Measurements from ENCODE around the gene C14orf119. TPM values are rescaled to one million over a fixed set of nuclear protein-coding genes. Genes with fewer than 3 reads are reported as not detected.

C14orf119 gene, protein sequence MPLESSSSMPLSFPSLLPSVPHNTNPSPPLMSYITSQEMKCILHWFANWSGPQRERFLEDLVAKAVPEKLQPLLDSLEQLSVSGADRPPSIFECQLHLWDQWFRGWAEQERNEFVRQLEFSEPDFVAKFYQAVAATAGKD
- total RNA-seq (ENCODE audit: low replicate concordance), result 53.0 and 67.2 TPM in 2 replicates
- long read RNA-seq, transcript C14orf119-201 (2 exons, 3,660 nt), result major isoform, 180 of 185 reads
- long read RNA-seq, partial matches to known transcripts, result 0 of 185 reads
- long read RNA-seq, other reads (novel, unspliced or antisense), result 3 of 185 reads

- Mint-ChIP-seq H3K4me1 (ENCODE audit: unreplicated experiment) (peaks cover 15% of the 10 kb centered on the region), H3K9me3 (no peaks in the 10 kb centered on the region), H3K36me3 (peaks cover 23% of the 10 kb centered on the region), H3K27ac (no peak within 1 kb of the TSS), H3K4me3 (no peak within 1 kb of the TSS), H3K27me3 (no peaks in the 10 kb centered on the region)
- DNase-seq (ENCODE audit: extremely low spot score, unreplicated experiment), result peak; percentile 99
- TF ChIP-seq, protein P1, sequence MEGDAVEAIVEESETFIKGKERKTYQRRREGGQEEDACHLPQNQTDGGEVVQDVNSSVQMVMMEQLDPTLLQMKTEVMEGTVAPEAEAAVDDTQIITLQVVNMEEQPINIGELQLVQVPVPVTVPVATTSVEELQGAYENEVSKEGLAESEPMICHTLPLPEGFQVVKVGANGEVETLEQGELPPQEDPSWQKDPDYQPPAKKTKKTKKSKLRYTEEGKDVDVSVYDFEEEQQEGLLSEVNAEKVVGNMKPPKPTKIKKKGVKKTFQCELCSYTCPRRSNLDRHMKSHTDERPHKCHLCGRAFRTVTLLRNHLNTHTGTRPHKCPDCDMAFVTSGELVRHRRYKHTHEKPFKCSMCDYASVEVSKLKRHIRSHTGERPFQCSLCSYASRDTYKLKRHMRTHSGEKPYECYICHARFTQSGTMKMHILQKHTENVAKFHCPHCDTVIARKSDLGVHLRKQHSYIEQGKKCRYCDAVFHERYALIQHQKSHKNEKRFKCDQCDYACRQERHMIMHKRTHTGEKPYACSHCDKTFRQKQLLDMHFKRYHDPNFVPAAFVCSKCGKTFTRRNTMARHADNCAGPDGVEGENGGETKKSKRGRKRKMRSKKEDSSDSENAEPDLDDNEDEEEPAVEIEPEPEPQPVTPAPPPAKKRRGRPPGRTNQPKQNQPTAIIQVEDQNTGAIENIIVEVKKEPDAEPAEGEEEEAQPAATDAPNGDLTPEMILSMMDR (conservative IDR thresholded peaks at IDR 0.05), result no peak
These were observed at the start of gene C14orf119 for GRCh38 chr14:23095196-23096108. C14orf119 (plus strand) TSS chr14:23095505; CDS start chr14:23097659, 2,154 bp downstream.

GRCh38 chr14:23047034-23047634 lies 48.2 kb upstream of the C14orf119 start:
- Mint-ChIP-seq H3K36me3 (peaks cover 5% of the 10 kb centered on the region), H3K9me3 (no peaks in the 10 kb centered on the region), H3K27me3 (peaks cover 7% of the 10 kb centered on the region), H3K4me1 (ENCODE audit: unreplicated experiment) (peaks cover 5% of the 10 kb centered on the region), H3K27ac (no peak overlapping the region), H3K4me3 (no peak overlapping the region)
- TF ChIP-seq, protein P1 (conservative IDR thresholded peaks at IDR 0.05), result no peak
- DNase-seq (ENCODE audit: extremely low spot score, unreplicated experiment), result no peak

- TF ChIP-seq, protein P1 (conservative IDR thresholded peaks at IDR 0.05), result no peak
- Mint-ChIP-seq H3K4me1 (ENCODE audit: unreplicated experiment) (peaks cover 5% of the 10 kb centered on the region), H3K27me3 (peaks cover 7% of the 10 kb centered on the region), H3K36me3 (peaks cover 5% of the 10 kb centered on the region), H3K4me3 (no peak overlapping the region), H3K27ac (no peak overlapping the region), H3K9me3 (no peaks in the 10 kb centered on the region)
- DNase-seq (ENCODE audit: extremely low spot score, unreplicated experiment), result no peak
These were observed 47.3 kb upstream of the C14orf119 start for GRCh38 chr14:23047751-23048693.

DNA sequence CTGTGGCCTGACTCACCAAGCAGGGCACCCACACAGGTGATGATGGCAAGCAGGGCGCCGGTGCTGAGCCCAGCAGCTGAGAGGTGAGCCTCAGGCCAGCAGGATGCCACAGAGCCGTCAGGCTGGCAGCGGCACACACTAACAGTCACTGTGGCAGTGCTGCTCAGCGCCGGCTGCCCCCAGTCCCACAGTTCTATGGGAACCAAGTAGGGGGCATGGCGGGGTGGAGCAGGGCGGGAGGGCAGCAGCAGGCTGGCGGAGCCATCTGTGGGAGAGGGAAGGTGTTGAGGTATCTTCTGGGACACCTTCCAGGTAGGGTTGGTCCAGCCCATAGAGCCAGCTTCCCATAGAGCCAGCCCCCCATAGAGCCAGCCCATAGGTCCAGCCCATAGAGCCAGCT lies 46.3 kb upstream of the C14orf119 start:
- Mint-ChIP-seq H3K27me3 (peaks cover 1% of the 10 kb centered on the region), H3K36me3 (peaks cover 5% of the 10 kb centered on the region), H3K4me3 (no peak overlapping the region), H3K27ac (no peak overlapping the region), H3K9me3 (no peaks in the 10 kb centered on the region), H3K4me1 (ENCODE audit: unreplicated experiment) (peaks cover 1% of the 10 kb centered on the region)
- TF ChIP-seq, protein P1 (conservative IDR thresholded peaks at IDR 0.05), result no peak
- no peak for DNase-seq (ENCODE audit: extremely low spot score, unreplicated experiment)

Data from type B pancreatic cell (in vitro differentiated cells).